Measurements from ENCODE around the gene PHTF2.

The PHTF2 gene

DNA sequence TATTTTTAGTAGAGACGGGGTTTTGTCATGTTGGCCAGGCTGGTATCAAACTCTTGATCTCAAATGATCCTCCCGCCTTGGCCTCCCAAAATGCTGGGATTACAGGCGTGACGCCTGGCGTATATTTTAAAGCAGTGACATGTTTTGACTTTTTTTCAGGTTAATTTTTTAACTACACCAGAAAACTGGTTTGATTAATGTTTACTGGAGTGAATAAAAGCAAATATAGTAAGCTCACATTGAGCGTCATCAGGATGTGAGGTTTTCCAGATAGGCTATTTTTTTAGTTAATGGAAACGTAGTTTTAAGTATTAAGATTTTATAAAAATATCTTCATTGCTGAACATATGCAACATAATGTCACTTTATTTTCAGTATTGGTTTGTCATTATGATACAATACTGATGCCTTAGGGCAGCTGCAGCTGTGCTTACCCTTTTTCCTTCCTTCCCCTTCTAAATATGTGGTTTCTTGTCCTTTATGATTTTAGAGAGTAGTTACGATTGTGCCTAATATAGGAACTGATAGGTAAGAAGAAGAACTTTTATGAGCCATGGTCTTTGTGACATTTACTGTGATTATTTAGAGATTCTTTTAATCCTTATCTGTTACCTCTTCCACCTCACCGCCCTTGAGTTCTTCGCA lies 37.6 kb upstream of the PHTF2 start:
- POLR2A ChIA-PET = interaction anchor here (1.2 kb wide), 1 partner anchor 63 kb away, joined by 3 read pairs; no protein-coding TSS in a partner anchor
- DNase-seq (ENCODE audit: extremely low spot score) = no peak
- TF ChIP-seq HDGF (IDR thresholded peaks at IDR 0.05; ENCODE audit: borderline replicate concordance) = no peak
- TF ChIP-seq LEF1 (IDR thresholded peaks at IDR 0.05; ENCODE audit: borderline replicate concordance) = no peak
- no peak for TF ChIP-seq ELF4 (IDR thresholded peaks at IDR 0.05)
- no peak for TF ChIP-seq NFRKB (IDR thresholded peaks at IDR 0.05)
- TF ChIP-seq, protein P1, sequence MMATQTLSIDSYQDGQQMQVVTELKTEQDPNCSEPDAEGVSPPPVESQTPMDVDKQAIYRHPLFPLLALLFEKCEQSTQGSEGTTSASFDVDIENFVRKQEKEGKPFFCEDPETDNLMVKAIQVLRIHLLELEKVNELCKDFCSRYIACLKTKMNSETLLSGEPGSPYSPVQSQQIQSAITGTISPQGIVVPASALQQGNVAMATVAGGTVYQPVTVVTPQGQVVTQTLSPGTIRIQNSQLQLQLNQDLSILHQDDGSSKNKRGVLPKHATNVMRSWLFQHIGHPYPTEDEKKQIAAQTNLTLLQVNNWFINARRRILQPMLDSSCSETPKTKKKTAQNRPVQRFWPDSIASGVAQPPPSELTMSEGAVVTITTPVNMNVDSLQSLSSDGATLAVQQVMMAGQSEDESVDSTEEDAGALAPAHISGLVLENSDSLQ (IDR thresholded peaks at IDR 0.05) = no peak
- TF ChIP-seq FOXA1 (IDR thresholded peaks at IDR 0.05) = no peak
- no peak for TF ChIP-seq ARNT (IDR thresholded peaks at IDR 0.05)
- no peak for TF ChIP-seq FOXK2 (IDR thresholded peaks at IDR 0.05)
- TF ChIP-seq CTBP1 (IDR thresholded peaks at IDR 0.05; ENCODE audit: borderline replicate concordance) = no peak
- no peak for TF ChIP-seq ZNF384 (IDR thresholded peaks at IDR 0.05)
- TF ChIP-seq SUZ12 (IDR thresholded peaks at IDR 0.05) = no peak
- no peak for TF ChIP-seq SP1 (IDR thresholded peaks at IDR 0.05)
- TF ChIP-seq TARDBP (IDR thresholded peaks at IDR 0.05) = no peak
- TF ChIP-seq FOXM1 (IDR thresholded peaks at IDR 0.05; ENCODE audit: borderline replicate concordance) = no peak
- TF ChIP-seq BHLHE40 (IDR thresholded peaks at IDR 0.05; ENCODE audit: borderline replicate concordance) = no peak
- no peak for TF ChIP-seq L3MBTL2 (conservative IDR thresholded peaks at IDR 0.05)
- CTCF ChIA-PET = interaction anchor here (0.7 kb wide), 1 partner anchor 103 kb away, joined by 3 read pairs; no protein-coding TSS in a partner anchor

DNA sequence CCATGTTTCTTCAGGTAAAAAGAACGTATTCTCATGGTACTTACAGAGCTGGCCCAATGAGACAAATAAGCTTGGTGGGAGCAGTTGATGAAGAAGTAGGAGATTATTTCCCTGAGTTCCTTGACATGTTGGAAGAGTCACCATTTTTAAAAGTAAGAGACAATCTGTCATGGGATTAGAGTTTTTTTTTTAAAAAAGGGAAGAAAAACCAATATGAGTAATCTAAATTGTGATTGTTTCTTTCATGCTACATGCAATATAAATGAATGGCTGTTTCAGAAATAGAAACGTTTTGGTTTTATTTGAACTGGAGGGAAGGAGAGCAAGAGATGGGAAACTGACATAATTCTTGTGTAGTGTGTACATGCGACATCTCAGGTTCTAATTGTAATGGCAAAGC lies 33.1 kb upstream of the PHTF2 start:
- POLR2A ChIA-PET = no interaction called here
- CTCF ChIA-PET = interaction anchor here (0.7 kb wide), 1 partner anchor 13 kb away, joined by 3 read pairs; no protein-coding TSS in a partner anchor
- TF ChIP-seq L3MBTL2 (conservative IDR thresholded peaks at IDR 0.05) = no peak
- no peak for DNase-seq (ENCODE audit: extremely low spot score)

DNA sequence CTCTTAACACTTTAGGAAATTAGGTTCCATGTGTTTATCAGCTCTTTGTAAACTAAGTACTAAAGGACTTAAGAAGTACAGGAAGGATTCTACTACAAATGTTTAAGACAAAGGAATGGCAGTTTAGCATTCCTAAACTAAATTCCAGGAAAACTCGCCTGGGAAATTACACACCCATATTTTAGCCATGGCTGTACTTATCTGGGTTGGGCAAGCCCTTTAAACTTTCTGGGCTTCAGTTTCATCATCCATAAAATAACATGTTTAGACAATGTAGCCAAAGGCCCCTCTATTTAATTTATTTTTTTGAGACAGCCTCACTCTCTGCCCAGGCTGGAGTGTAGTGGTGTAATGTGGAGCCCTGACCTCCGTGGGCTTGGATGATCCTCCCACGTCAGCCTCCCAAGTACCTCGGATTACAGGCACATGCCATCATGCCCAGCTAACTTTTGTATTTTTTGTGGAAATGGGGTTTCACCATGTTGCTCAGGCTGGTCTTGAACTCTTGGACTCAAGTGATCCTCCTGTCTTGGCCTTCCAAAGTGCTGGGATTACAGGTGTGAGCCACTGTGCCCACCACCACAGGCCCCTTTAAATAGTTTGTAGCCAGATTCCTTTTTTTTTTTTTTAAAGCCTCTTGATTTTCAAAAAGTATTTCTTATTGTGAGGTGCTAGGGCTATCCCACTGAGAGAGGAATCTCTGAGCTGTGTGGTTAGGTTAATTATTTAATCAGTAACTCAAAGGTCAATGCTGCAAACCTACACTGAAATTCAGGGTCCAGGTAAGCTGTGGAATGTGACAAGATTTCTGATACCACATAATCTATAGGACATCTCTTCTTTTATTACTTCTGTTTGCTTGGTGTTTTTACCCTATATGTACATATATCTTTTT lies 32.4 kb upstream of the PHTF2 start:
- POLR2A ChIA-PET = no interaction called here
- CTCF ChIA-PET = interaction anchor here (0.7 kb wide), 2 partner anchors 13 to 31 kb away, joined by 3 read pairs; no protein-coding TSS in a partner anchor
- TF ChIP-seq ELF4 (IDR thresholded peaks at IDR 0.05) = no peak
- TF ChIP-seq SUZ12 (IDR thresholded peaks at IDR 0.05) = no peak
- no peak for TF ChIP-seq BHLHE40 (IDR thresholded peaks at IDR 0.05; ENCODE audit: borderline replicate concordance)
- no peak for TF ChIP-seq SP1 (IDR thresholded peaks at IDR 0.05)
- TF ChIP-seq NFRKB (IDR thresholded peaks at IDR 0.05) = no peak
- no peak for TF ChIP-seq FOXA1 (IDR thresholded peaks at IDR 0.05)
- TF ChIP-seq FOXM1 (IDR thresholded peaks at IDR 0.05; ENCODE audit: borderline replicate concordance) = no peak
- no peak for TF ChIP-seq CTBP1 (IDR thresholded peaks at IDR 0.05; ENCODE audit: borderline replicate concordance)
- DNase-seq (ENCODE audit: extremely low spot score) = no peak

DNA sequence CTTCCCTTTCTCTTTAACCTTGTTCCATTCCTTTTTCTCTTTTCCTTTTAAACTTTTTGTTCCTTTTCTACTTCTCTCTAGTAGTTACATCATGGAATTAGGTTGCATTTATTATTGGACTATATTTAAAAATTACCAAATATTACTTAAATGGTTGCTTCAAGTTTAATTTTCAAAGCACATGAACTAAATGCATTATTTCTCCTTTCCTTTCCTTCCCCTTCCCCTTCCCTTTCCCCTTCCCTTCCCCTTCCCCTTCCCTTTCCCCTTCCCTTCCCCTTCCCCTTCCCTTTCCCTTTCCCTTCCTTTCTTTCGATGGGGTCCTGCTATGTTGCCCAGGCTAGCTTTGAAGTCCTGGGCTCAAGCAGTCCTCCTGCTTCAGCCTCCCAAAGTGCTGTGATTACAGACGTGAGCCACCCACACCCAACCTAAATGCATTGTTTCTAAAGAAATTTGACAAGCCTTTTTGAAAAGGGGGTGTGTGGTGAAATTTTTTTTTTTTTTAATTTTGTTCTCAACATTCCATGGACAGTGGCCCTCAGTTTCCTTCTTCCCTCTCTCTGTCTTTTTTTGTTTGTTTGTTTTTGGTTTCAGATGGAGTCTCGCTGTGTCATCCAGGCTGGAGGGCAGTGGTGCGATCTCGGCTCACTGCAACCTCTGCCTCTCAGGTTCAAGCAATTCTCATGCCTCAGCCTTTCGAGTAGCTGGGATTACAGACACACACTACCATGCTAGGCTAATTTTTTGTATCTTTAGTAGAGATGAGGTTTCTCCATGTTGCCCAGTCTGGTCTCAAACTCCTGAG lies 31.6 kb upstream of the PHTF2 start:
- DNase-seq (ENCODE audit: extremely low spot score) = no peak
- CTCF ChIA-PET = interaction anchor here (0.7 kb wide), 1 partner anchor 30 kb away, joined by 3 read pairs; no protein-coding TSS in a partner anchor
- POLR2A ChIA-PET = no interaction called here
- TF ChIP-seq, protein P1 (IDR thresholded peaks at IDR 0.05) = no peak

DNA sequence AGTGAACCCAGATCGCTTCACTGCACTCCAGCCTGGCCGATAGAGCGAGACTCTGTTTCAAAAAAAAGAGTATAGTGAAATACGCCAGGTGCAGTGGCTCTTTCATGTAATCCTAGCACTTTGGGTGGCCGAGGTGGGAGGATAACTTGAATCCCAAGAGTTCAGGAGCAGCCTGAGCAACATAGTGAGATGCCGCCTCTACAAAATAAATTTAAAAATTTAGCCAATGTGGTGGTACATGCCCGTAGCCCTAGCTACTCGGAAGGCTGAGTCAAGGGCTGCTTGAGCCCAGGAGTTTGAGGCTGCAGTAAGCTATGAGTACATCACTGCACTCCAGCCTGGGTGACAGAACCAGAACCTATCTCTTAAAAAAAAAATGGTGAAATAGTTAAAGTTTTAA lies 28.3 kb upstream of the PHTF2 start:
- ChIA-PET POLR2A (no interaction called here), CTCF (no interaction called here)
- TF ChIP-seq HDGF (IDR thresholded peaks at IDR 0.05; ENCODE audit: borderline replicate concordance) (no peak), TARDBP (IDR thresholded peaks at IDR 0.05) (no peak), FOXA1 (IDR thresholded peaks at IDR 0.05) (no peak), ELF4 (IDR thresholded peaks at IDR 0.05) (no peak), CTBP1 (IDR thresholded peaks at IDR 0.05; ENCODE audit: borderline replicate concordance) (no peak), ZNF384 (IDR thresholded peaks at IDR 0.05) (no peak), FOXM1 (IDR thresholded peaks at IDR 0.05; ENCODE audit: borderline replicate concordance) (no peak), SUZ12 (IDR thresholded peaks at IDR 0.05) (no peak), L3MBTL2 (conservative IDR thresholded peaks at IDR 0.05) (no peak), NFRKB (IDR thresholded peaks at IDR 0.05) (no peak), FOXK2 (IDR thresholded peaks at IDR 0.05) (no peak), SP1 (IDR thresholded peaks at IDR 0.05) (no peak), BHLHE40 (IDR thresholded peaks at IDR 0.05; ENCODE audit: borderline replicate concordance) (no peak)
- TF ChIP-seq, protein P1 (IDR thresholded peaks at IDR 0.05) = no peak
- no peak for DNase-seq (ENCODE audit: extremely low spot score)

DNA sequence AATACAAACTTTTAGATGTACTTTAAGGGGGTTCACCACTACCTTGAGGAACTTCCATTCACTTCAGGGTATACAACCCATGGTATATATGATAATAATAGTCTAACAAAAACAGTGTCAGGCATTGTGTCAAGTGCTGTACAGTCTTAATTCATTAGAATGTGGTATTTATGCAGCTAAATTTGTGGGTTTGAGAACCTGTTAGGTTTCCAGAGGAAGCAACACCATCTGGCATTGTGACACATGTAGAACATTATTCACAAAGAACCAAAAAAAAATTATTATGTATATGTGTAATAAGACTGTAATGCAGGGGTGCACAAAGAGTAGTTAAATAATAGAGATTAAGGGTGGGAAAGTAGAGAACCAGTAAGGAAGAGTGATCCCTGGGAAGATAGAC lies 26.7 kb upstream of the PHTF2 start:
- no peak for DNase-seq (ENCODE audit: extremely low spot score)
- CTCF ChIA-PET = no interaction called here
- TF ChIP-seq FOXA1 (IDR thresholded peaks at IDR 0.05) = no peak
- TF ChIP-seq CTBP1 (IDR thresholded peaks at IDR 0.05; ENCODE audit: borderline replicate concordance) = no peak
- no peak for TF ChIP-seq SP1 (IDR thresholded peaks at IDR 0.05)
- no peak for TF ChIP-seq HDGF (IDR thresholded peaks at IDR 0.05; ENCODE audit: borderline replicate concordance)
- no peak for TF ChIP-seq TARDBP (IDR thresholded peaks at IDR 0.05)
- POLR2A ChIA-PET = no interaction called here

Measured in HEK293T (cell line).